H1 (cell line): ENCODE data around the gene ZWILCH. TPM values are rescaled to one million over a fixed set of nuclear protein-coding genes. Genes with fewer than 3 reads are reported as not detected.

ENCODE experiments used
- CTCF ChIA-PET: fragments of 300-600 bp; sonication (Branson Sonifier 250); formaldehyde crosslinking; loops from one replicate; lab custom pipeline; 2021; ENCODE audit not compliant: partially characterized antibody; lab: Charles Lee
- POLR2A ChIA-PET: fragments of 300-600 bp; sonication (Branson Sonifier 250); formaldehyde crosslinking; loops from one replicate; lab custom pipeline; 2021; ENCODE audit warnings: inconsistent platforms; ENCODE audit not compliant: partially characterized antibody; lab: Charles Lee
- DNase-seq, 2 experiments: peaks; one replicate each; pipeline versions ENCODE4 v3.0.0 to v3.0.0-alpha.2; 2010 to 2022; ENCODE audit warnings: low spot score in 2 of 2, low read depth in 1 of 2, mixed read lengths in 1 of 2
- FAIRE-seq: peaks from 2 replicates; lab custom pipeline; 2011; peaks lifted over from hg19 to GRCh38; lab: Jason Lieb, UNC
- H2AFZ ChIP-seq: 2 replicates; pipeline ENCODE4 v1.8.1; 2012; ENCODE audit warnings: low read length, inconsistent platforms
- H2AK5ac ChIP-seq: 2 replicates; pipeline ENCODE4 v1.6.1; 2013; ENCODE audit warnings: low read depth, low read length
- H2BK120ac ChIP-seq: replicated peaks from 2 replicates; pipeline ENCODE3; 2013; ENCODE audit warnings: low read depth, low read length, inconsistent platforms
- H2BK12ac ChIP-seq: 2 replicates; pipeline ENCODE4 v1.6.1; 2013; ENCODE audit warnings: low read depth, low read length
- H2BK15ac ChIP-seq: 2 replicates; pipeline ENCODE4 v1.6.1; 2013; ENCODE audit warnings: low read length
- H2BK20ac ChIP-seq: 2 replicates; pipeline ENCODE4 v1.6.1; 2013; ENCODE audit warnings: low read length
- H2BK5ac ChIP-seq: 2 replicates; pipeline ENCODE4 v1.6.1; 2013; ENCODE audit warnings: low read depth, low read length
- H3K14ac ChIP-seq: 2 replicates; pipeline ENCODE4 v1.6.1; 2013; ENCODE audit warnings: inconsistent platforms; ENCODE audit not compliant: insufficient read length
- H3K18ac ChIP-seq: 2 replicates; pipeline ENCODE4 v1.6.1; 2013; ENCODE audit warnings: low read length; ENCODE audit errors: extremely low read depth
- H3K23ac ChIP-seq: 2 replicates; pipeline ENCODE4 v1.6.1; 2013; ENCODE audit warnings: inconsistent platforms; ENCODE audit not compliant: insufficient read length
- H3K23me2 ChIP-seq: 2 replicates; pipeline ENCODE4 v1.6.1; 2013; ENCODE audit warnings: low read depth, low read length
- H3K27ac ChIP-seq: 2 replicates; pipeline ENCODE4 v1.6.1; 2011; ENCODE audit warnings: low read depth, low read length, inconsistent platforms
- H3K27me3 ChIP-seq, 4 experiments: replicated peaks in 1 of 4; 1 replicate in 1 of 4; 2 replicates in 3 of 4; pipeline versions ENCODE4 v1.6.1 to v1.8.1; 2011 to 2013; ENCODE audit warnings: low read length in 3 of 4, mild to moderate bottlenecking in 3 of 4, inconsistent platforms in 2 of 4, mixed read lengths in 2 of 4, moderate library complexity in 1 of 4; ENCODE audit not compliant: control insufficient read depth in 3 of 4, insufficient read depth in 3 of 4; ENCODE audit errors: extremely low read depth in 1 of 4
- H3K36me3 ChIP-seq, 4 experiments: 2 replicates each; pipeline versions ENCODE4 v1.6.1 to v1.8.1; 2011 to 2013; ENCODE audit warnings: mild to moderate bottlenecking in 4 of 4, low read length in 3 of 4, moderate library complexity in 2 of 4, control low read depth in 1 of 4, inconsistent platforms in 1 of 4; ENCODE audit not compliant: insufficient read depth in 4 of 4, control insufficient read depth in 2 of 4
- H3K4ac ChIP-seq: replicated peaks from 2 replicates; pipeline ENCODE3; 2013; ENCODE audit warnings: low read length, low read depth, mixed read lengths, inconsistent platforms; ENCODE audit not compliant: insufficient read length
- H3K4me1 ChIP-seq, 4 experiments: replicated peaks in 1 of 4; 1 replicate in 1 of 4; 2 replicates in 3 of 4; pipeline versions ENCODE4 v1.6.1 to v1.8.1; 2011 to 2013; ENCODE audit warnings: low read length in 3 of 4, inconsistent platforms in 2 of 4, mixed read lengths in 1 of 4; ENCODE audit not compliant: insufficient read depth in 4 of 4, control insufficient read depth in 3 of 4
- H3K4me2 ChIP-seq, 2 experiments: 2 replicates each; pipeline versions ENCODE4 v1.6.1 to v1.8.1; 2011 to 2013; ENCODE audit warnings: low read depth in 2 of 2, low read length in 2 of 2, control low read depth in 1 of 2, inconsistent platforms in 1 of 2, mild to moderate bottlenecking in 1 of 2; ENCODE audit not compliant: insufficient read depth in 1 of 2
- H3K4me3 ChIP-seq, 4 experiments: fragments of 200-600, 300-600 bp in 1 of 4; sonication (generic), shearing (Covaris generic), sonication (Bioruptor Twin) in 1 of 4; 2 replicates each; pipeline versions ENCODE4 v1.5.1 to v1.8.1; 2011 to 2016; ENCODE audit warnings: low read length in 4 of 4, low read depth in 3 of 4, control low read depth in 2 of 4, inconsistent platforms in 2 of 4, mild to moderate bottlenecking in 2 of 4, mixed read lengths in 1 of 4, moderate library complexity in 1 of 4; ENCODE audit not compliant: insufficient read depth in 2 of 4; ENCODE audit errors: extremely low read depth in 1 of 4
- H3K56ac ChIP-seq: replicated peaks from 2 replicates; pipeline ENCODE3; 2013; ENCODE audit warnings: low read depth, mild to moderate bottlenecking, mixed read lengths, low read length, inconsistent platforms; ENCODE audit not compliant: insufficient read length
- H3K79me1 ChIP-seq: 2 replicates; pipeline ENCODE4 v1.6.1; 2013; ENCODE audit warnings: low read depth, low read length, control low read depth
- H3K79me2 ChIP-seq, 2 experiments: 2 replicates each; pipeline versions ENCODE4 v1.6.1 to v1.8.1; 2012 to 2013; ENCODE audit warnings: low read length in 2 of 2, mild to moderate bottlenecking in 2 of 2, inconsistent platforms in 1 of 2; ENCODE audit not compliant: insufficient read depth in 2 of 2, control insufficient read depth in 1 of 2
- H3K9ac ChIP-seq, 4 experiments: replicated peaks in 1 of 4; 1 replicate in 1 of 4; 2 replicates in 3 of 4; pipeline versions ENCODE4 v1.6.1 to v1.8.1; 2011 to 2013; ENCODE audit warnings: low read depth in 3 of 4, low read length in 3 of 4, control low read depth in 2 of 4, mild to moderate bottlenecking in 2 of 4, moderate library complexity in 2 of 4, inconsistent platforms in 1 of 4; ENCODE audit errors: extremely low read depth in 1 of 4
- H3K9me3 ChIP-seq, 2 experiments: 2 replicates each; pipeline versions ENCODE4 v1.6.1 to v1.8.1; 2012 to 2013; ENCODE audit warnings: mild to moderate bottlenecking in 2 of 2, moderate library complexity in 2 of 2, control low read depth in 1 of 2, inconsistent platforms in 1 of 2, low read depth in 1 of 2, low read length in 1 of 2, mixed read lengths in 1 of 2; ENCODE audit not compliant: insufficient read depth in 2 of 2
- H4K20me1 ChIP-seq, 2 experiments: replicated peaks in 1 of 2; 2 replicates each; pipeline versions ENCODE3 to v1.8.1; 2011 to 2013; ENCODE audit warnings: inconsistent platforms in 2 of 2, low read length in 2 of 2, mild to moderate bottlenecking in 1 of 2; ENCODE audit not compliant: insufficient read depth in 2 of 2, control insufficient read depth in 1 of 2
- H4K5ac ChIP-seq: 2 replicates; pipeline ENCODE4 v1.6.1; 2013; ENCODE audit warnings: low read length, low read depth, mixed read lengths, inconsistent platforms; ENCODE audit not compliant: insufficient read length
- H4K8ac ChIP-seq: 2 replicates; pipeline ENCODE4 v1.8.0; 2013; ENCODE audit warnings: mild to moderate bottlenecking, moderate library complexity, low read length, inconsistent platforms; ENCODE audit not compliant: insufficient read depth; ENCODE audit errors: extremely low read depth
- H4K91ac ChIP-seq: replicated peaks from 2 replicates; pipeline ENCODE3; 2013; ENCODE audit warnings: low read length, mixed read lengths, inconsistent platforms; ENCODE audit not compliant: insufficient read length
- BCL11A ChIP-seq, 2 experiments: IDR thresholded peaks; one replicate each; pipeline ENCODE4 v1.6.1; 2011; ENCODE audit warnings: low read depth in 2 of 2, low read length in 2 of 2, mild to moderate bottlenecking in 2 of 2
- CEBPB ChIP-seq: IDR thresholded peaks from 2 replicates; pipeline ENCODE4 v1.6.1; 2012; ENCODE audit warnings: low read depth, low read length
- CHD1 ChIP-seq: IDR thresholded peaks from 2 replicates; pipeline ENCODE4 v1.6.1; 2012; ENCODE audit warnings: low read depth, low read length, improper control_type of control experiment
- CTBP2 ChIP-seq: IDR thresholded peaks from 2 replicates; pipeline ENCODE4 v1.7.0; 2011; ENCODE audit warnings: borderline replicate concordance, mild to moderate bottlenecking, moderate library complexity, mixed read lengths, low read length; ENCODE audit not compliant: insufficient read depth, insufficient read length
- HDAC2 ChIP-seq, 2 experiments: fragments of 300-600 bp in 1 of 2; sonication (generic) in 1 of 2; IDR thresholded peaks; 2 replicates each; pipeline ENCODE4 v1.6.1; 2011 to 2012; ENCODE audit warnings: low read depth in 2 of 2, low read length in 2 of 2, mild to moderate bottlenecking in 2 of 2, moderate library complexity in 2 of 2, borderline replicate concordance in 1 of 2, inconsistent platforms in 1 of 2
- JUND ChIP-seq: IDR thresholded peaks from 2 replicates; pipeline ENCODE4 v1.6.1; 2011; ENCODE audit warnings: mild to moderate bottlenecking, improper control_type of control experiment, low read length
- KDM4A ChIP-seq: IDR thresholded peaks from one replicate; pipeline ENCODE4 v1.7.1; 2012; ENCODE audit warnings: low read depth, mild to moderate bottlenecking, moderate library complexity, low read length, inconsistent platforms; ENCODE audit not compliant: severe bottlenecking
- POLR2A ChIP-seq, 2 experiments: IDR thresholded peaks; 1 replicate in 1 of 2; 2 replicates in 1 of 2; pipeline ENCODE4 v1.6.1; 2011; ENCODE audit warnings: low read depth in 2 of 2, low read length in 2 of 2, mild to moderate bottlenecking in 2 of 2; ENCODE audit errors: control extremely low read depth in 1 of 2
- SP2 ChIP-seq: IDR thresholded peaks from 2 replicates; pipeline ENCODE4 v1.6.1; 2012; ENCODE audit warnings: mild to moderate bottlenecking, low read length, inconsistent platforms
- SP4 ChIP-seq: IDR thresholded peaks from 2 replicates; pipeline ENCODE4 v1.6.1; 2012; ENCODE audit warnings: low read length, inconsistent platforms
- SRF ChIP-seq: IDR thresholded peaks from 2 replicates; pipeline ENCODE4 v1.6.1; 2011; ENCODE audit warnings: mild to moderate bottlenecking, low read depth, low read length, moderate library complexity
- USF2 ChIP-seq: IDR thresholded peaks from 2 replicates; pipeline ENCODE4 v1.6.1; 2011; ENCODE audit warnings: low read length, improper control_type of control experiment
- WGBS, 2 experiments: shearing (Covaris generic) in 1 of 2; methylation state at CpG; one replicate each; pipeline versions ENCODE4 v1.1.6 to v1.1.7; 2013 to 2015; ENCODE audit warnings: low lambda C conversion rate in 2 of 2, mixed read lengths in 2 of 2, inconsistent platforms in 1 of 2, low coverage in 1 of 2, missing lambda C conversion rate in 1 of 2; ENCODE audit not compliant: insufficient replicate concordance in 2 of 2, insufficient coverage in 1 of 2, insufficient read length in 1 of 2; ENCODE audit errors: extremely low coverage in 1 of 2, missing lambda C conversion rate in 1 of 2; 5-methylcytosine and 5-hydroxymethylcytosine counted together
- polyA plus RNA-seq, 7 experiments: library from polyadenylated mRNA; depleted of rRNA in 3 of 7; stranded (reverse) in 5 of 7; unstranded in 2 of 7; fragments of >200 nt in 5 of 7; fragments of 200-250 nt in 2 of 7; gene quantifications; 1 replicate in 5 of 7; 2 replicates in 1 of 7; 4 replicates in 1 of 7; pipeline versions ENCODE4 v1.2.1 to v1.2.3, GENCODE V29; 2011 to 2013; ENCODE audit warnings: missing spikeins in 2 of 7, mixed read lengths in 2 of 7
- total RNA-seq: library from RNA; stranded (reverse); fragmentation: NEBNext Ultra II Directional; extraction: Animal tissue kit (Norgen Biotek cat#: 25700); gene quantifications from 2 replicates; pipeline ENCODE4 v1.2.1, GENCODE V29; 2021

The ZWILCH gene
- total and polyA plus RNA-seq, 2 of the 8 experiments (the other 6 are each of a cell fraction or from before 2014, with no cell fraction given): 18.1 to 61.5 TPM

GRCh38 chr15:66523926-66524325 lies 18.8 kb downstream of the ZWILCH start:
- Histone ChIP-seq H3K23me2 (no peaks in the 10 kb centered on the region), H4K5ac (no peak overlapping the region), H3K79me1 (no peaks in the 10 kb centered on the region), H4K91ac (no peak overlapping the region), H2BK20ac (no peak overlapping the region), H3K27me3 (no peaks in the 10 kb centered on the region), H2BK5ac (no peak overlapping the region), H2AFZ (no peak overlapping the region), H3K56ac (no peak overlapping the region), H3K27ac (no peak overlapping the region), H3K4ac (no peak overlapping the region), H3K4me2 (no peak overlapping the region), H3K9ac (no peak overlapping the region), H3K23ac (no peak overlapping the region), H3K4me1 (no peaks in the 10 kb centered on the region), H4K8ac (no peak overlapping the region), H2BK12ac (no peak overlapping the region), H3K79me2 (no peaks in the 10 kb centered on the region), H3K36me3 (peaks cover 8 to 58% (median 33%) of the 10 kb centered on the region in 4 experiments), H3K18ac (no peak overlapping the region), H2BK120ac (no peak overlapping the region), H2BK15ac (no peak overlapping the region), H3K9me3 (no peaks in the 10 kb centered on the region), H3K4me3 (no peak overlapping the region), H2AK5ac (no peak overlapping the region), H4K20me1 (peaks cover 2 to 3% of the 10 kb centered on the region in 2 experiments), H3K14ac (no peak overlapping the region)
- ChIA-PET POLR2A (interaction anchor here (0.9 to 1.3 kb wide), 4 partner anchors 17 to 31 kb away, joined by 3 to 9 read pairs (median 3); partner anchors contain the start of genes RPL4 and ZWILCH), CTCF (no interaction called here)
- WGBS, 2 experiments: 87% methylated on average over 3 of the region's 3 CpGs; no CpG with 5 or more reads in 1 of the 2 experiments
- DNase-seq (no peak), FAIRE-seq (no peak)
- TF ChIP-seq JUND: no peak
- no peak for TF ChIP-seq USF2
- no peak for TF ChIP-seq BCL11A (IDR thresholded peaks at IDR 0.05; ENCODE audit: low read depth in 2 of 2, low read length in 2 of 2)
- TF ChIP-seq CTBP2: no peak
- no peak for TF ChIP-seq SP4
- TF ChIP-seq SP2: no peak
- TF ChIP-seq HDAC2 (IDR thresholded peaks at IDR 0.05; ENCODE audit: borderline replicate concordance in 1 of 2, low read depth in 2 of 2, low read length in 2 of 2): no peak
- no peak for TF ChIP-seq CEBPB
- TF ChIP-seq SRF: no peak
- TF ChIP-seq KDM4A: no peak
- no peak for TF ChIP-seq POLR2A (IDR thresholded peaks at IDR 0.05; ENCODE audit: control extremely low read depth in 1 of 2, low read depth in 2 of 2, low read length in 2 of 2)
- TF ChIP-seq CHD1: no peak
